Activated CD4-positive, alpha-beta T cell treated with anti-CD3 and anti-CD28 coated beads, Interleukin-2, amount 50 U/mL, for 48 hours (primary cell): Measurements from ENCODE around the gene GP1BB.

ENCODE experiments used
- DNase-seq, 2 experiments: peaks; one replicate each; pipeline ENCODE4 v3.0.0-alpha.2; 2020

Gene GP1BB

DNA sequence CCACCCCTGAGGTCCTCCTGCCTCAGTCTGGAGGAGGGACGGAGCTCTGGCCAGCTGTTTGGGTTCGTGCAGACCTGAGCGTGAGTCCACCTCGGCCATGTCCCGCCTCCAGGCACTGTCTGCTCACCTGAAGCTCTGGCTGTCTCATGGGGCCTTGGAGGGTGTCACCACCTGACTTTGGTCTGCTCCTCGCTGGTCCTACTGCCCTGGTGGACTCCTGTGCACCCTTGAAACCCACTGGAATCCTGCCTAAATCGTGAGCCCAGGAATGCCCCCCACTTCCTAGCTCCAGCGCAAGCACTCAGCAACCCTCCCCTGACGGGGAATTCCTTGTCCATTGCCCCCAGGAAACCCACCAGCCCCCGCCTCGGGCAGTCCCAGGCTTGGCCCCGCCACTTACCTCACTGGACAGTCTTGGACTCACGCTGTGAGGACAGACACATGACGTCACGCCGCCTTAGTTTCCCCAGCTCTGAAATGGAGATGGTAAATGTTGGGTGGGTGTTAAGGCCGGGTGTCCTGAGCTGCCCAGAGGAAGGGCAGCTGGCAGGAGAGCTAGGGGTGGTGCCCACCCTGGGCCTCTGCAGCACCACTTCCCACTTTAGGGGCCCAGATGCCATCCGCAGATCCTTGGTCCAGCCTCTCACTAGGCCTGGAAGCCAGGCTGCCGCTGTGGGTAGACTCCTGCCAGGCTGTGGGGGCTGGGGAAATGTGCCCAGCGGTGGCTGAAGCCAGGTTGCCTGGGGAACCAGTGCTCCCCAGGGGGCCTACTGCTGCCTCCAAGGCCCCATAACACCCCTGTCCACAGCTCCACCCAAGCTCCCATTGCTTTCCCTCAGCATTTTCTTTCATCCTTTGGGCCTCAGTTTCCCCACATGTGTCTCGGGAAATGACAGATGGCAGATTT, 19.1 kb downstream of the GP1BB start:
- no peak for DNase-seq

DNA sequence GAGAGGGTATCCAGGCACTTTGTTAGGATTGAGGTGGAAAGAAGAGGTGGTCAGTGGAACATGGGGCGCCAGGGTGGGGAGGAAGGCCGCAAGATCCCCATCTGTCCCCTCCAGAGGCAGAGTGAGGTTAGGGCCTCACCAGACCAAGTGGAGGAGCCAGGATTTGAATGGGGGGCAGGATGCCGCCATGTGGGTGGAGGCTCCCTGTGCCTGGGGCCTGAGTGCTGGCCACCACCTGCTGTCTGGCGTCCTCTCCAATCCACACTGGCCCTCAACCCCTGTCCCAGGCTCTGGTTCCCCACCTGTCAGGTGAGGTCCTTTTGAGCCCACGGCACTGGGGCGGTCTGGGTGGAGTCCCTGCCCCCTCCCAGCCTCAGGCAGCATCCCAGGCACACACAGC, 19.7 kb downstream of the GP1BB start:
- DNase-seq: no peak

GRCh38 chr22:19743651-19744050, 20.3 kb downstream of the GP1BB start:
- no peak for DNase-seq

GRCh38 chr22:19744350-19745006, 21.1 kb downstream of the GP1BB start:
- DNase-seq: no peak

GRCh38 chr22:19745155-19746101, 22.1 kb downstream of the GP1BB start:
- DNase-seq: no peak

- DNase-seq: no peak
Measured at GRCh38 chr22:19746726-19747125, 23.4 kb downstream of the GP1BB start.

DNA sequence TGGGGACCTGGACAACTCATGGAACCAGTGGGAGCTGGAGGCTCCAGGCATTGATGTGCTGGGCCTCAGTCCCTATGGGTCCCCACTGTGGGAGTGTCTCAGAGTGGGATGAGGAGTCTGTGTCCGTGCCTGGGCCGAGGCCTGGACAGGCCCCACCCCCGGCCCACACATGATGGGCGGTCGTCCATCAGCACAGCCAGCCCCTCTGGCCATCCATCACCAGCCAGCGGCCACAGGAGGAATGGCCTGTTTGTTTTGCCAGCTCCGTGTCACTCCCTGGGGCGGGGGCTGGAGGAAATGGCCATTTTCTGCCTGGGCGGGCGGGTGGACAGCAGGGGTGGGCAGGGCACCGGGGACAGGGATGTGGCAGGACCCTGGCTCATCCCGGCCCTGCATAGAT, 24.2 kb downstream of the GP1BB start:
- no peak for DNase-seq

- no peak for DNase-seq
Measured at GRCh38 chr22:19748139-19748538, 24.8 kb downstream of the GP1BB start.

DNA sequence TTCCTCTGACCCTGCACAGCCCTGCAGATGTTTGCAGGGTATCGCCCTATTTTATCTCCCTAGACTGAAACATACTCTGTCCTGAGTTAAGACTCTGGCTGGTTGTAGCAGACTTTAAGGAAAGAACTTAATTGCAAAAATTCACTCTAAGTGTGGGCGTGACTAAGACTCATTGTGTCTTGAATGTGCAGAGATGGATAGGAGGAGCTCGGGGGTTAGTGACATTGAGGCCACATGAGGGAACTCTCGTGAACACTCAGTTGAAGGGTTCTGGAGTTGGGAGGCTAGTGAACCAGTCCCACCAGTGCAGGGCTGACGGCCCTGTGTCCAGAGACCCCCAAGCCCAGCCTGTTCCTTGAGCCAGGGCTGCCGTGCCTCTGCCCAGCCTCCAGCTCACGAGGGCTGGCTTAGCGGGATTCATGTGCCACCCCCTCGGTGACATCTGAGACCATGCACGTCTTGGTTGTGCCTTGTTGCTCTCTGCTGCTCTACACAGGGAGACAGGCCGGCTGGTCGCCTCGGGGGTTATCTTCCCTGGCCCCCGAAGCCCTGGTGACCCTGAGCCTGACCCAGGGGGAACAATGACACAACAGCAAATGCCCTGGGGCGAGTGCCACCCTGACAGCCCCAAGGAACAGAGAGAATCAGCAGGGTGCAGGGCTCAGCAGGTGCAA, 25.8 kb downstream of the GP1BB start:
- no peak for DNase-seq

DNA sequence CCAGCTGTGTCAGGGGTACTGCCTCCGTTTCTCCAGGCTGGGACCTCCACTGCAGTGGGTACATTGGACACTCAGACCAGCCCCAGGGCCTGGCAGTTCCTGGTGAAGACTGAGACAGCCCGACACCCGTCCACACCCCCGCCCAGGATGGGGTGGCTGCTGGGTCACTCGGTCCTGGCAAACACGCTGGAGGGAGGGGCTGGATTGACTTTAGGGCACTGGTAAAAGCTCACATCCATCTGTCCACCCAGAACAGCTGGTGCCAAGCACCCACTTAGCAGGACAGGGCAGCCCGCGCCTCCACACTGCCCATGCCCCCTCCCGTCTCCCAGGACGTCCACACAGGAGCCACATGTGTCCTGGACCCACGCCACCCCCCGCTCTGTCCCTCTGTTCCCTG, 26.5 kb downstream of the GP1BB start:
- no peak for DNase-seq

GRCh38 chr22:19750507-19751490, 27.5 kb downstream of the GP1BB start:
- DNase-seq: no peak

DNA sequence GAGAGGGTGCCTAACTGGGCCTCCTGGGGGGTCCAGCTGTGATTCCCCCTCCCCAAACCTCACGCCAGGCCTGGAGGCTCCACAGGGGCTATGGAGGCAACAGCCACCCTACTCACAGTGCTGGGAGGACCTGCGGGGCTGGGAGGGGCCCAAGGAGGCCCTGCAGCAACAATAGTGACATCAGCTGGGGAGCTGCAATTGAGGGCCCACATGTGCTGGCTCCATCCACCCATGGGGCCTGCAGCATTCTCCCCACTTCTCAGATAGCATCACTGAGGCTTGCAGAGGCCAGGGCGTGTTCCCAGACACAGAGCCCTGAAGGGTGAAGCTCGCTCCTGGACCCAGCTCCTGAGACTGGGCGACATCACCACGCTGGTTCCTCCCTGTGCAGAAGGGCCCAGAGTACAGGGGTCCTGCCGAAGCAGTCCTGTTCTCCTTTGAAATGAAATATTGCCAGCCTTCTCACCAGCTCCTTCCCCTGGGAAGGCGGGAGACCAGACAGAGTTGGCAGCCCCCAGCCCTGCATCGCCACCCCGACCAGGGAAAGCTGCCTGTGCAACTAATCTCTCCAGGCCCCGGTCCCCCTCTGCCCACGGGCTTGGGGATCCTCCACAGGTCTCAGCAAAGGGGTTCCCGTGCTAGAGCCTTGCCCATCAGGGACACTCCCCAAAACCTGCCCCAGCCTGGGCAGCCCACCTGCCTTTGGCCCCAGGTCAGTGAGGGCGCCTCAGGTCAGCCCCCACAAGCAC, 28.3 kb downstream of the GP1BB start:
- no peak for DNase-seq

DNA sequence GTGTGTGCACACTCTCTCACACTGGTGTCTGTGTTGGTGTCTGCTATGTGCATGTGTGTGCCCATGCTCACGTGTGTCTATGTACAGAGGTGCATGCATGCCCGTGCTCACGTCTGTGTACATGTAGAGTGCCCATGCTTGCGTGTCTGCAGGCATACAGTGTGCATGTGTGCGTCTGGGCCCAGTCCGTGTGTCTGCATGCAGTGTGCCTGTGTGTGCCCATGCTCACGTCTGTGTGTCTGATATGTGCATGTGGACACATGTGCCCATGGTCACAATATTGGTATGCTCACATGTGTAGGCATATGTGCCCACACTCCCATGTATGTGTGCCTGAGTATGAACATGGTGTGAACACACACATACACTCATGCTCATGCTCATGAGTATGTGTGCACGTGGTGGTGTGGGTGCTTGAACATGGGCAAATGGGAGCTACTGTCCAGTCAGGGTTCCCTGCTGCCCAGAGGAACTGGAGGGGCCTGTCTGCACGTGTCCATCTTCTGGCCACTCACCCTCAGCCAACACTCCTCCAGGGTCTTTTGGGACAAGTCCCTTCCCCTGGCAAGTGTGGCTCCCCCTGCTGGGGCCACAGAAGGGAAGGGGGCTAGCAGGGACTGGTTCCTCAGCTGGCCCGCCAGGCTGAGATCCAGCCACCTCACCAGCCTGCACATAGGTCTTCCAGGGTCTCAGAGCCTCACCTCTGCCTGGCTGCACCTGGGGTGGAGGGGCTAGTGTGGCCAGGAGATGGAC, 29.9 kb downstream of the GP1BB start:
- DNase-seq: no peak

GRCh38 chr22:19753996-19754700, 30.8 kb downstream of the GP1BB start:
- DNase-seq: no peak

DNA sequence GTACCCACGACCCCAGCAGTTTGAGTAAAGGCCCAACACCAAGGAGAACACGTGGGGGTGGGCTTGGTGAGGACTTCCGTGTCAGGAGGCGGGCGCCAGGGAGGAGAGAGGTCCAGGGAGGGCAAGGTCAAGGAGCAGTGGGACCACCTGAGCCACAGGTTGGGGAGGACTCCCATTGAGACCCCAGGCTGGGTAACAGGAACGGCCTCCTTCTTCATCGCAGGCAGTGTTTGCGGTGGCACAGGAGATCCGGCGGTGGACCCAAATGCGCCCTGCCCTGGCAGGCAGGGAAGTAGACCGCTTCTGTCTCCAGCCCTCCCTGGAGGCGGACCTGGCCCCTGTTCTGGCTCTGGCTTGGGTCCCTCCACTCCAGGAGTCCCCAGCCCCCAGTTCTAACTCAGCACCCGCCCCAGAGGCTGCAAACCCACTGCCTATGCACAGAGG, 31.4 kb downstream of the GP1BB start:
- DNase-seq: no peak

- DNase-seq: no peak
Measured at GRCh38 chr22:19755145-19755710, 31.9 kb downstream of the GP1BB start.

DNA sequence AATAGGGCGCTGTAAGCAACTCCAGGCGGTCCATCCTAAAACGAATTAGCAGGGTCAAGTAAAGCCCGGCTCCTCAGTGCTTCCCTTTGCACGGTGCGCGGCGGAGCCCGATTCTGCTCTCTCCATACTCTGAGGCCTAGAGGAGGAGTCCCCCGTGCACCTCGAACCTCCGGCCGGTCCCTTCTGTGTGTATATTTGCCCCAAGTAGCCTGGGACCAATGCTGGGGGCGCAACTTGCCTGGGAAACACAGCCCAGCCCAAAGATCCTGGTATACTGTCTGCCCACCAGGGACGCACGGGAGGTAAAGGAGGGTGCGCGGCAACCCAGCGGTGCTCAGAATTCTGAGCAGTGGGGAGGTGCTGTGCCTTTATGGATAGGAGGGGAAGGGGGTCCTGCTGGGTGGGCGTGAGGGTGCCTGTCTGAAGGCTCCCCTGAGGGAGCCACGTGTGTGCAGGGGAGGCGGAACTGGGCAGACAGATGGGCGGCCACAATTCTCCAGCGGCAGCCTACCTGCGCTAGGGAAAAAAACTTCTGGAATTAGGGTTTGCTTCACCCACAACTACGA, 32.5 kb downstream of the GP1BB start:
- no peak for DNase-seq
